Trophoblast cell (in vitro differentiated cells and primary cell): Measurements from ENCODE around the gene NSUN4.

Experiments used
- DNase-seq, 2 donors: peaks; one replicate each; pipeline ENCODE4 v3.0.0-alpha.2; 2016
- H2AFZ ChIP-seq: 2 replicates; pipeline ENCODE4 v1.6.1; 2013; ENCODE audit warnings: low read length, moderate library complexity, mild to moderate bottlenecking; ENCODE audit not compliant: insufficient read depth, poor library complexity
- H2AK5ac ChIP-seq: 2 replicates; pipeline ENCODE4 v1.6.1; 2013; ENCODE audit warnings: mild to moderate bottlenecking, low read length
- H2BK120ac ChIP-seq: 2 replicates; pipeline ENCODE4 v1.6.1; 2013; ENCODE audit warnings: low read length, mild to moderate bottlenecking, moderate library complexity; ENCODE audit not compliant: insufficient read depth, poor library complexity
- H2BK12ac ChIP-seq: 2 replicates; pipeline ENCODE4 v1.6.1; 2013; ENCODE audit warnings: mild to moderate bottlenecking, low read length, moderate library complexity
- H2BK5ac ChIP-seq: 2 replicates; pipeline ENCODE4 v1.6.1; 2013; ENCODE audit warnings: low read length, low read depth, moderate library complexity, mild to moderate bottlenecking; ENCODE audit not compliant: poor library complexity
- H3K14ac ChIP-seq: 2 replicates; pipeline ENCODE4 v1.6.1; 2013; ENCODE audit warnings: mild to moderate bottlenecking, low read length
- H3K18ac ChIP-seq: 2 replicates; pipeline ENCODE4 v1.6.1; 2013; ENCODE audit warnings: mild to moderate bottlenecking, low read length
- H3K23ac ChIP-seq: 2 replicates; pipeline ENCODE4 v1.6.1; 2013; ENCODE audit warnings: low read length
- H3K27ac ChIP-seq: 2 replicates; pipeline ENCODE4 v1.5.1; 2013; ENCODE audit warnings: low read depth, mild to moderate bottlenecking, inconsistent platforms, low read length, moderate library complexity
- H3K27me3 ChIP-seq: 2 replicates; pipeline ENCODE4 v1.6.1; 2013; ENCODE audit warnings: inconsistent platforms, mild to moderate bottlenecking, low read length, moderate library complexity; ENCODE audit not compliant: insufficient read depth
- H3K36me3 ChIP-seq, 2 experiments: 1 replicate in 1 of 2; 2 replicates in 1 of 2; pipeline ENCODE4 v1.6.1; 2013; ENCODE audit warnings: low read length in 2 of 2, mild to moderate bottlenecking in 2 of 2, moderate library complexity in 1 of 2; ENCODE audit not compliant: insufficient read depth in 2 of 2, control insufficient read depth in 1 of 2
- H3K4ac ChIP-seq: 2 replicates; pipeline ENCODE4 v1.6.1; 2013; ENCODE audit warnings: low read depth, mild to moderate bottlenecking, low read length, moderate library complexity
- H3K4me1 ChIP-seq, 2 experiments: 1 replicate in 1 of 2; 2 replicates in 1 of 2; pipeline ENCODE4 v1.6.1; 2013; ENCODE audit warnings: low read length in 2 of 2, mild to moderate bottlenecking in 2 of 2, moderate library complexity in 1 of 2; ENCODE audit not compliant: insufficient read depth in 2 of 2, control insufficient read depth in 1 of 2
- H3K4me2 ChIP-seq: 2 replicates; pipeline ENCODE4 v1.6.1; 2013; ENCODE audit warnings: inconsistent platforms, mild to moderate bottlenecking, low read length, moderate library complexity
- H3K4me3 ChIP-seq: 2 replicates; pipeline ENCODE4 v1.5.1; 2013; ENCODE audit warnings: mild to moderate bottlenecking, low read depth, low read length, inconsistent platforms
- H3K79me1 ChIP-seq: one replicate; pipeline ENCODE4 v1.6.1; 2013; ENCODE audit warnings: low read length
- H3K79me2 ChIP-seq: 2 replicates; pipeline ENCODE4 v1.6.1; 2013; ENCODE audit warnings: low read length, mild to moderate bottlenecking; ENCODE audit not compliant: control insufficient read depth, insufficient read depth, poor library complexity
- H3K9ac ChIP-seq: 2 replicates; pipeline ENCODE4 v1.6.1; 2013; ENCODE audit warnings: mild to moderate bottlenecking, low read length
- H3K9me3 ChIP-seq: 2 replicates; pipeline ENCODE4 v1.6.1; 2013; ENCODE audit warnings: low read depth, mild to moderate bottlenecking, control low read depth, inconsistent platforms, low read length; ENCODE audit not compliant: insufficient read depth
- H4K12ac ChIP-seq: 2 replicates; pipeline ENCODE4 v1.6.1; 2013; ENCODE audit warnings: low read depth, mild to moderate bottlenecking, low read length, moderate library complexity
- H4K8ac ChIP-seq: 2 replicates; pipeline ENCODE4 v1.6.1; 2013; ENCODE audit warnings: low read depth, mild to moderate bottlenecking, low read length, moderate library complexity
- H4K91ac ChIP-seq: one replicate; pipeline ENCODE4 v1.6.1; 2013; ENCODE audit warnings: low read depth, mild to moderate bottlenecking, low read length, moderate library complexity
- WGBS: extraction: QIAGEN DNeasy Blood & Tissue Kit; methylation state at CpG from one replicate; pipeline ENCODE4 v1.1.7; 2013; ENCODE audit warnings: missing lambda C conversion rate; ENCODE audit not compliant: insufficient read length, insufficient coverage; ENCODE audit errors: extremely low coverage; 5-methylcytosine and 5-hydroxymethylcytosine counted together

NSUN4 gene

DNA sequence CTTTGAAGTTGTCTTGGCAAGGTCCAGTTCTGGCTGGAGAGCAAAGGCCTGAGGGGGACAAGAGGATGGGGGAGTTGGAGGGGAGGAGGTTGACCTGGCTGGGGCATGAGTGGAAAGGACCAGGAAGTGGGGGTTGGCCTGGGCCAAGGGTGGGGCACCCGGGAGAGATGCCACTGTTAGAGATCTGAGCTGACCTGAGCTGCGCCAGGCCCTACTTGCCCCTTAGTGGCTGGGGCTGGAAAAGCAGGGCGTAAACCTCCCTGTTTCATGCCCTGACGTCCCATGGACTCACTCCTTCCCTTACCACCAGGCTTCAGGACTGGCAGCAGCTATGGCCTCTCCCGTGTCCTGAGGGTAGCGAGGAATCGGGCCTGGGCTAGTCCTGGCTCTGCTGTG is 70.4 kb downstream of the NSUN4 start:
- Histone ChIP-seq H2BK5ac (no peak overlapping the region), H4K91ac (no peak overlapping the region), H3K18ac (no peak overlapping the region), H3K27ac (no peak overlapping the region), H3K79me2 (no peaks in the 10 kb centered on the region), H2AK5ac (no peak overlapping the region), H3K4me3 (no peak overlapping the region), H3K79me1 (no peaks in the 10 kb centered on the region), H3K14ac (no peak overlapping the region), H3K27me3 (no peaks in the 10 kb centered on the region), H2BK12ac (no peak overlapping the region), H3K23ac (no peak overlapping the region), H2BK120ac (no peak overlapping the region), H3K36me3 (no peaks in the 10 kb centered on the region), H3K9me3 (peaks cover 2% of the 10 kb centered on the region), H3K9ac (no peak overlapping the region), H3K4me1 (peaks cover 4 to 5% of the 10 kb centered on the region in 2 experiments), H4K12ac (no peak overlapping the region), H2AFZ (no peak overlapping the region), H3K4me2 (no peak overlapping the region), H3K4ac (no peak overlapping the region), H4K8ac (no peak overlapping the region)
- WGBS, result no CpG with 5 or more reads among the region's 7 CpGs
- no peak for DNase-seq
